ENCODE data around the gene SLC25A34.

DNA sequence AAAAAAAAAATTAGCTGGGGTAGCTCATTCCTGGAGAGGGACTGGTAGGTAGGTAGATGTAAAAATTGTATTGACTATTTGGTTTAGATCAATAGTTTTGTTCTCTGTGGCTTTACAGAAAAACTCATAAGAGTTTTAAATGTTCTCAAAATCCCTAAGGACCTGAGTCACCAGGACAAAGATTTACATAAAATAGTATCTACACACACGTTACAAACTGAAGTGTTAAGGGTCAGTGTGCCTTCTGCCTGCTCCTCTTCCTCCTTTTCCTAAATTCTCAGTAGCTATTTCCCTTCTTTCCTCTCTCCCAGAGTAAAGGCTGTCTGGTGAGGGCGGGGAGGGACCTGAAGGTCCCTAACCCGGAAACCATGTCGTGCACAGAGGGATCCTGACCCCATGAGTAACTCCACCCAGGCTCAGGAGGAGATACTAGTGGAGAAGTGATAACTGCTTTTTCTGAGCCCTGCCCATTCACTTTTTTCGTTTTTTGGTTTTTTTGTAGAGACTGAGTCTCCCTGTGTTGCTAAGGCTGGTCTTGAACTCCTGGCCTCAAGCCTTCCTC, 43.9 kb upstream of the SLC25A34 start:
- TF ChIP-seq POLR2AphosphoS5 (IDR thresholded peaks at IDR 0.05; ENCODE audit: low read depth, low read length) (no peak), NFIC (IDR thresholded peaks at IDR 0.05; ENCODE audit: borderline replicate concordance) (no peak)
- TF ChIP-seq, protein P1, sequence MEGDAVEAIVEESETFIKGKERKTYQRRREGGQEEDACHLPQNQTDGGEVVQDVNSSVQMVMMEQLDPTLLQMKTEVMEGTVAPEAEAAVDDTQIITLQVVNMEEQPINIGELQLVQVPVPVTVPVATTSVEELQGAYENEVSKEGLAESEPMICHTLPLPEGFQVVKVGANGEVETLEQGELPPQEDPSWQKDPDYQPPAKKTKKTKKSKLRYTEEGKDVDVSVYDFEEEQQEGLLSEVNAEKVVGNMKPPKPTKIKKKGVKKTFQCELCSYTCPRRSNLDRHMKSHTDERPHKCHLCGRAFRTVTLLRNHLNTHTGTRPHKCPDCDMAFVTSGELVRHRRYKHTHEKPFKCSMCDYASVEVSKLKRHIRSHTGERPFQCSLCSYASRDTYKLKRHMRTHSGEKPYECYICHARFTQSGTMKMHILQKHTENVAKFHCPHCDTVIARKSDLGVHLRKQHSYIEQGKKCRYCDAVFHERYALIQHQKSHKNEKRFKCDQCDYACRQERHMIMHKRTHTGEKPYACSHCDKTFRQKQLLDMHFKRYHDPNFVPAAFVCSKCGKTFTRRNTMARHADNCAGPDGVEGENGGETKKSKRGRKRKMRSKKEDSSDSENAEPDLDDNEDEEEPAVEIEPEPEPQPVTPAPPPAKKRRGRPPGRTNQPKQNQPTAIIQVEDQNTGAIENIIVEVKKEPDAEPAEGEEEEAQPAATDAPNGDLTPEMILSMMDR (IDR thresholded peaks at IDR 0.05), result no peak

All from SK-N-SH (cell line).